Hematopoietic multipotent progenitor cell treated with erythropoietin and hydrocortisone succinate and interleukin-3 and kit ligand, for 4 days (in vitro differentiated cells): ENCODE measurements around the gene RNF121.
A peak's percentile ranks its signal among the peaks of the same experiment; 100 is the strongest.

Source experiments
- DNase-seq: peaks from one replicate; pipeline ENCODE4 v3.0.0-alpha.2; 2015

The RNF121 gene

DNA sequence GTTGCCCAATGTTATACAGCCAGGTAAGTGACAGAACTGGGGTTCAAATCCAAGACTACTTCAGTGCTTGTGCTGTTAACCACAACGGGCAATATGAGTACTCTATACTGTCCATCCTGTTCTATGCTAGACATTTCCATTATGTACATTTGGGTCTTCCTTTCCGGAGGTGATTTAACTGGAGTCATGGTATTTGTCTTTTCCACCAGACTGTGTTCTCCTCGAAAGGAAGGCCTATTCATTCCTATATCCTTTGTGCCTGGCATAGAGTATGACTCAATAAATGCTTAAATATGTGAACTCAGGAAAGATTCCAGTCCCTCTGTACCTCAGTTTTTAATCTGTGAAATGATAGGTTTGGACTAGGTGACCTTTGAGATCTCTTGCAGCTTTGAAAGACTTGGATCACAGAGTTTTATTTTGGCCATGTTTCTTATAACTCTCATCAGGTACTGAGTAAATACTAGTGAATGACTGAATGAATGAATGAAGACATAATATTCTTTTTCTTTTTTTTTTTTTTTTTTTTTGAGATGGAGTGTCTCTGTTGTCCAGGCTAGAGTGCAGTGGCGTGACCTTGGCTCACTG lies 6.6 kb downstream of the RNF121 start:
- no peak for DNase-seq

DNA sequence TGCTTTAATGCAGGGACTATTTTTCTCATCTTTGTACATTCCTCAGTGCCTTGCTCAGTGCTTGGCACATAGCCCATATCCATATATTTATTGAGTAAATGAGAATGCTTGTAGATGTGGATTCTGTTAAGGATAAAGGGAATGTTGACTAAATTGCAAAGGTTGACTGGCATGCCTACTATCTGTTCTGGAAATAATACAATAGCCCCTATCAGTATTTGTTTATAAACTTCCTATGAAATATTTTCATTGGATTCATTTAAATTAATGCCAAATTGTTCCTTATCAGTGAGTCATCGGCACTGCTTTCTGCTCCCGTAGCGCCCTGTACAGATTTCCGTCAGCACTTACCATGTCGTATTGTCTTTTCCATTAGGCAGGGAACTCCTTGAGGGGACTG lies 8.0 kb downstream of the RNF121 start:
- no peak for DNase-seq

DNA sequence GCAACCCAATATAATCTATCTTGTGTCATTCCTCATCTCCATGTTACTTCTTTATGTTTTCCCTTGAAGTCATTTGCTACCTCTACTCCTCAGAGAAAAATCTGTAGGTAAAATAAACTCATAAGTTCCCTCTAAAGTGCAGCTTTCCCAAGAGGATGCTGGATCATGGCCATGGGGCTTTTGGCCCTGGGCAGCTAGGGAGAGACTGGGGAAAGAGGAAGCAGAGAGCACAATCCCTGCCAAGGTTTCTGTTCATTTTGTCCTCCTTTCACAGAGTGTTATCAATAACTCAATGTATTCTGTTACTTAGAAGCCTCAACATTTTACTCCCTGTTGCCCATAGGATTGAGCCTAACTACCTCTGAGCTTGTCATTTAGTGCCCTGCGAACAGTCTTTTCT lies 9.0 kb downstream of the RNF121 start:
- DNase-seq: no peak

DNA sequence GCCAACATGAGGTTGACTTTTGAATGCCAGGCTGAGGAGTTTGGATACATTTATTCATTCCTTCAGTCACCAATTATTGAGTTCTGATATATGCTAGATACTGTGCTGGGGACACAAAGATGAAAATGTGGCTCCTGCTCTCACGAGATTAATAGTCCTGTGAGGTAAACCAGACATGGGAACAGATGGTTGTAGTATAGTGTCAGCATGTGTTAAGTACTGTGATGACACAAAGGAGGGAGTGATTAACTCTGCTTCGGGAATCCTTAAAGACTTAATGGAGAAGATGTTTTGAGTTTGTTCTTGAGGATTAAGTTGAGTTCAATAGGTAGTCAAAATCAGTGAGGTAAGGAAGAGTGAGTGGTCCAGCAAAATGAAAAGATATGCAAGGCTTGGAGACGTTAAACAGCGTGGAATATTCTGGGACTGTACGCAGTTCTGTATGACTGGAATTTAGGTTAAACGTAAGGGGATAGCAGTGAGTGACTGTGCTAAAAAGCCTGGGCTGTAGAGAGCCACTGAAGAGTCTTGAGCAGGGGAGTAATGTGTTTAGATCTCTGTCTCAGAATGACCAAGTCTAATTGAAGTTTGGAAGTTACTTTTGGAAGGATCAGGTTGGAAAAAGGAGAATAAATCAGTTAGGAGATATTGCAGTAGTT lies 11.8 kb downstream of the RNF121 start:
- DNase-seq: no peak

DNA sequence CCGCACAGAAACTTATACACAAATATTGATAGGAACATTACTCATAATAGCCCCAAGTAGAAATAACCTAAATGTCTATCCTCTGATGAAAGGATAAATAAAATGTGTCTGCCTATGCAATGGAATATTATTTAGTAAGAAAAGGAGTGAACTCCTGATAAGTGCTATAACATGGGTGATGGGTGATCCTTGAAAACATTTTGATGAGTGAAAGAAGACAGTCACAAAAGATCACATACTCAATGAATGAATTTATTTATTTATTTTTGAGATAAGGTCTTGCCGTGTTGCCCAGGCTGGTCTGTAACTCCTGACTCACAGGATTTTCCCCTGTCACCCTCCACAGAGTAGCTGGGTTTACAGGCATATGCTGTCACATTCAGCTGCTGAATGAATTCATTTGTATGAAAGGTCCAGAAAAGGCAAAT lies 17.3 kb downstream of the RNF121 start:
- no peak for DNase-seq

DNA sequence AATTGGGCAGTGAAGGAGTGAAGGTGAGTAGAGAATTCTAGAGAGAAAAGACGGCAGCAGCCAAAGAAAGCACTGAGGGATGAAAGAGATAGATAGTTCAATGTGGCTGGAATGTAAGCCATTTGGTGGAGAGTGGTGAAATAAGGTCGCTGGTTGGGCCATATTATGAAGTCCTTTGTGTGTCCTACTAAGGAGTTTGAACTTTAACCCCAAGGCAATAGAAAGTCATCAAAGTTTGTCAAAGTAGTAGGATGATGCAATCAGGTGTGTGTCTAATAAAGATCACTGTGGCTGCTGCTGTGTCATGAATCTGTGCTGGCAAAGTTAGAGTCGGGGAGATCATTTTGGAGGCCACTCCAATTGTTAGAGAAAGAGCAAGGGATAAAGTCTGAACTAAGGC lies 18.7 kb downstream of the RNF121 start:
- DNase-seq: no peak

DNA sequence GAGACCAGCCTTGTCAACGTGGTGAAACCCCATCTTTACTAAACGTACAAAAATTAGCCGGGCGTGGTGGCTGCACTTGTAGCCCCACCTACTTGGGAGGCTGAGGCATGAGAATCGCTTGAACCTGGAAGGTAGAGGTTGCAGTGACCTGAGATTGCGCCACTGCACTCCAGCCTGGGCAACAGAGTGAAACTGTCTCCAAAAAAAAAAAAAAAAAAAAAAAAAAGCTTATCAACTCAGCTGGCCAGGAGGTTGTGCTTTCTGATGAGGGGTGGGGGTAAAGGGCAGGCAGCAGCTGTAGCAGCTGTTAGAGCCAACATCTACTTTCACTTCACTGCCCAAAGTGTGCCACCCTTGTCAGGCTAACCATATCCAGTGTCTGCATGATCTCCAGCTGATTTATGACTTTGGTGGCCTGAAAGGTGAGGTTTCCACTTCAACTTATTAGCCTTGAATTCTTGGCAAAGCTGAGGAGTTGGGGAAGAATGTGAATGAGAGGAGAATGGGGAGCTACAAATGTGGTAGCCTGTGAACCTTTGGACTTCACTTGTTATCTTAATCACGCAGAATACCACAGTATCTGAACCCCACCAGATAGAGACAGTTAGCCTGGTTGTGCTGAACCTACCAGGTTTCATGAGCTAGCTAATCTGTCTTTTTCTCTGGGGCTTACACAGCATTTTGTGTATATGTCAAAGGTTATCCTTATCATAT lies 19.6 kb downstream of the RNF121 start:
- peak; percentile 94 for DNase-seq

DNA sequence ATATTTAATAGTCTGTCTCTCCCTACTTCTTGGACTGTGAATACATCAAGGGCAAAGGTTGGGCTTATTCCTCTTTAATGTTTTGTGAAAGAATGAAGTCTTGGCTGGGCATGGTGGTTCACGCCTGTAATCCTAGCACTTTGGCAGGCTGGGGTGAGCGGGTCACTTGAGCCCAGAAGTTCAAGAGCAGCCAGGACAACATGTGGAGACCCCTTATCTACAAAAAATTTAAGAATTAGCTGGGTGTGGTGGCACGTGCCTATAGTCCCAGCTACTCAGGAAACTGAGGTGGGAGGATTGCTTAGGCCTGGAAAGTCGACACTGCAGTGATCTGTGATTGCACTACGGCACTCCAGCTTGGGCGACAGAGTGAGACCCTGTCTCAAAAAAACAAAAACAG lies 20.2 kb downstream of the RNF121 start:
- DNase-seq: no peak

DNA sequence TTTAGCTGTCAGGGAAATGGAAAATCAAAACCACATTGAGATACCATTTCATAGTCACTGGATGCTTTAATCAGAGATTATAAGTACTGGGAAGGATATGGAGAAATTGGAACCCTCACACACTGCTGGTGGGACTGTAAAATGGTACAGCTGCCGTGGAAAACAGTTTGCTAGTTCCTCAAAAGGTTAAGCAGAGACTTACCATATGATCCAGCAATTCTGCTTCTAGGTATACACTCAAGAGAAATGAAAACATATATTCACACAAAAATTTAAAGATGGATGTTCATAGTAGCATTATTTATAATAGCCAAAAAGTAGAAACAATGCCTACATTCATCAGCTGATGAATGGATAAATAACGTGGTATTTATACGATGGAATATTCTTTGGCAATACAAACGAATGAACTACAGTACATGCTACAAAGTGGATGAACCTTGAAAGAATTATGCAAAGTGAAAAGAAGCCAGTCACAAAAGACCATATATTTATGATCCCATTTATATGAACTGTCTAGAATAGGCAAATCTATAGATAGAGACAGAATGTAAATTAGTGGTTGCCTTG lies 23.0 kb downstream of the RNF121 start:
- no peak for DNase-seq

DNA sequence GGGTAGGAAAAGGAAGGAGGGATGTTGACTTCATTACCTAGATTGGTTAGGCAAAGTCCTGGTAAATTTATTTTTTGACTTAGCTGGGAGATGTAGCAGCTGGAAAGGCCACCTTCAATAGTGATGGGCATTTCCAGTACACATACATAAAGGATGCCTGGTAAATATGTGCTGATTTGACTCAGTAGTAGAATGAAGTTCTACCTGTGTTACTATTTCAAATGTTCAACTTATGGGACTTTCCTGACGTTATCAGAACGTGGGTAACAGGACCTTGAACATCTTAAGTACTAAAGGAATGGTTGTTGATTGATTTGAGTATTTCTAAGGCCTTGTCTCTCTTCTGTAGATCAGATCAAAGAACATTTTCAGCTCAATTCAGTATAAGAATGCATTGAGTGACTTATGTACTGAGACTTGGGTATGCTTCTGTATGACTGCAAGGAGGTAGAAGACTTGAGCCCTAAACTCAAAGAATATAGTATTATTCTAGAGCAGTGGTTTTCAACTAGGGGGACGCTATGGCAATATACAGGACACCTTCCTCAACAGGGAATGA lies 27.1 kb downstream of the RNF121 start:
- DNase-seq: no peak

DNA sequence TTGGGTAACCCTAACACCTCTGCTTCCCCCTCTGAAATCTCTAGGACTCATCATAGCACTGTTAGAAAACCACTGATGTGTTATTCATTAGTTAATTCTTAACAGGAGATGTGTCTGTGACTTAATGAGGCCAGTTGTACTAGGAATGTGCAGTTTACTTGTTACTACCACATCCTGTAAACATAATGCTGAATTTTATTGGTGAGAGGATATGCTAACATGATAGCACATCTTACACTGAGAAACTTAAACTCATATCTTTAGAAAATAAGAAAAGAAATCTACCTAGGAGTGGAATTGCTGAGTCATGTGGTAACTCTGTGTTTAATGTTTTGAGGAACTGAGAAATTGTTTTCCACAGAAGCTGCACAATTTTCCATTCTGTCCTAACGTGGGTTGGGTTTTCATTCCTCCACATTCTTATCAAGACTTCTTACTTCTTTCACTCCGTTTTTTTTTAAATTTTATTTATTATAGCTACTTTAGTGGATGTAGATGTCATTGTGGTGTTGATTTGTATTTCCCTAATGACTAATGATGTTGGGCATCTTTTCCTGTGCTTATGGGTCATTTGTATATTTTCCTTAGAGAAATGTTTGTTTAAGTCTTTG lies 33.7 kb downstream of the RNF121 start:
- peak; percentile 65 for DNase-seq

DNA sequence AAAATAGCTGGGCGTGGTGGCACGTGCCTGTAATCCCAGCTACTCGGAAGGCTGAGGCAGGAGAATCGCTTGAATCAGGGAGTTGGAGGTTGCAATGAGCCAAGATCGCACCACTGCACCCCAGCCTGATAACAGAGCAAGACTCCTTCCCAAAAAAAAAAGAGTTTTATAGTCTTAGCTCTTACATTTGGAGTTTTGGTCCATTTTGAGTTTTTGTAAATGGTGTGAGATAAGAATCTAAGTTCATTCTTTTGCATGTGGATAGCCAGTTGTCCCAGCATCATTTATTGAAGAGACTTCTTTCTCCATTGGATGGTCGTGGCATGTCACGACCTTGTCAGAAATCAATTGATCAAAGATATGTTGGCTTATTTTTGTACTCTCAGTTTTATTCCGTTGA lies 34.6 kb downstream of the RNF121 start:
- DNase-seq: no peak

DNA sequence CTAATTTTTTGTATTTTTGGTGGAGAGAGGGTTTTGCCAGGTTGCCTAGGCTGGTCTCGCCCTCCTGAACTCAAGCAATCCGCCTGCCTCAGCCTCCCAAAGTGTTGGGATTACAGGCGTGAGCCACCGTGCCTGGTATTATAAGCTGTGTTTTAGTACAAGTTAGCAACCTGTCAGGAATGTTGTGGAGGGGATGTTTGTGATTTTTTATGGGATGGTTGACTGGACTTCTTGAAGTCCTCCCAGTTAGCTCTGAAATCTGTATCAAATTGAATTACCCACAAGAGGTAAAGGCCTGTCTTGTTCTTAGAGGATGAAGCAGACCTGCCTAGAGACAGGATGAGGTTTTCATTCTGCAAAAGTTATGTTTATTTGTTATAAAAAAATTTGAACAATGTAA lies 35.8 kb downstream of the RNF121 start:
- DNase-seq: no peak

DNA sequence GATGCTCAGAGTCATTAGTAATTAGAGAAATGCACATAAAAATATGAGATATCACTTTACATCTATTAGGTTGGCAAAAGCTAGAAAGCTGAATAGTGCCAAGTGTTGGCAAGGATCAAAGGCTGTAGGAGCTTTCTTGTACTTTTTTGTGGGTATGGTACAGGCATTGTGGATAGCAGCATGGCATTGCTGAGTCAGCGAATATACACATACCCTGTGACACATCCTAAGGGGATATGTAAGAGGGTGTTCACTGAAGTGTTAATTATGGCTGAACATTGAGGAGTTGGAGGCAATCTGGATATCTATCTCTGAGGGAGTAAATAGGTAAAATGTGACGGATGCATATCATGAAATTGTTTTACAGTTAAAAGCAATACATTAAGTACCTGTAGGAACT lies 42.8 kb downstream of the RNF121 start:
- DNase-seq: no peak

DNA sequence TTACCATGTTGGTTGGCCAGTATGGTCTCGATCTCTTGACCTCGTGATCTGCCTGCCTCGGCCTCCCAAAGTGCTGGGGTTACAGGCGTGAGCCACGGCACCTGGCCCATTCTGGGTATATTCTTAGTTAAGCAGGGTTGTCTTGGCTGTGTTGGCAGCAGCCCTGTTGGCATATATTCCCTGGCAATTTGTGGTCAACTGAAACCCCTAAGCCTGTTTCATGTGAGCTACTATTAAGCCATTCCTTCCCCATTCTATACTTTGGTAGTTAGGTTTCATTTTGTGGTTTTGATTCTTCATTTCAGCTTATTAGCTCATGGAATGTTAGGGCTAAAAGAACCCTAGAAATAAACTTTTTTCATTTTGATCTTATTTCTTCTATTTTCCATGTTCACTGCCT lies 47.7 kb downstream of the RNF121 start:
- DNase-seq: peak; percentile 17

DNA sequence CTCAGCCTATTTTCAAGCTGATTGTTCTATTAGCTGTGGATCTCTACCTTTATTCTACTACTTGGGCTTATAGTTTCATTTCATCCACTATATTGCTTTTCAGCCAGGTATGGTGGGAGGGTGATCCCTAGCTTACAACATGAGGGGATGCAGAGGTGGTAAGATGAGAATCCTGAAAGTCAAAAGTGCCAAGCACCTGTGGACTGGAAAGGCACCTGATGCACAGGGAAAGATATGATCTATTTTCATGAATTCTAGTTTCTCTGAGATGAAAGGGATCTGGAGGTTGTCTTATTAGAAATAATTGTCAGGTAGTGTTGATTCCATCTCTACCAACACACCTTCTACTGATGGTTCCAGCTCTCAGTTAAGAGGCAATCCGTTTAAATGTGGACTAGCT lies 48.2 kb downstream of the RNF121 start:
- no peak for DNase-seq

DNA sequence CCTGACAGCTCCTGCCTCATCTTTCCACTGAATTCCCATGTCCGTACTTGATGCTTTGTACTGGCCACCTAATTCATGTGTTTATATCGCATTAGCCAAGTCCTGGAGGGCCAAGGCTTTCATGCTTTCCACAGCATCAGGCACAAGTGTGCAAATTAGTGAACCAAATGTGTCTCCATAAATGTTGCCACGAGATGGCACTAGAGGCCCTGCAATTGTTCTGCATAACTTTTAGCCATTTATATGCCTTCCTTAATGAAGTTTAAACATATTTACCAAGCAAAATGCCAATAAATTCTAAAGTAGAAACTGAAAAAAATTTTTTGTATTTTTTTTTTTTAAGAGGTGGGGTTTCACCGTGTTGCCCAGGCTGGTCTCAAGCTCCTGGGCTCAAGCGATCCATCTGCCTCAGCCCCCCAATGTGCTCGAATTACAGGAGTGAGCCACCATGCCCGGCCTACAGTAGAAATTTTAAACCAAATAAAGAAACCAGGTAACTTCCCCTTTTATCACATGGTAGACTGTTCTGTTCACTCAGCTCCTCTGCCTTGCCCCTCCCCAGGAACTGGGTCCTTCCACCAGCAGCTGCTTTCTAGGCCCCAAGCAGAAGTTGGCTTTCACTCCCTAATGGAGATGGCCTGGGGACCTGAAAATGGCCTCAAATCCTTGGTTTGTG lies 49.0 kb downstream of the RNF121 start:
- peak; percentile 82 for DNase-seq

DNA sequence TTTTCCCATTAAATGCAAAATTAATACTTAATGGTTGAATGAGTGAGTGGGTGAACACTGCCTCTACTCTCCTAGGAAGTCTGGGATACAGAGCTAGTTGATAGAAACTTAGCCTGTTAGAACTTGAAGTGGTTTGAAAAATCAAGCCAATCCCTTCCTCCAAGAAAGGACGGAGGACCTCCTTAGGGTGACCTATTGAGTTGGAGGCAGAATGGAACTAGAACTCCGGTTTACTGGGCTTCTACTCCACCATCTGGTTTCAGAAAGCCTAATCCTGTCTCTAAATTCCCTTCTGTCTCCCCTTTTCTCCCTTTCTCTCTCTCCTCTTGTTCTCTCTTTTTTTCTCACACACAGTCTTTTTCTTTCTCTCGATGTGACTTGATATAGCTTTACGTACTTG lies 50.2 kb downstream of the RNF121 start:
- no peak for DNase-seq

DNA sequence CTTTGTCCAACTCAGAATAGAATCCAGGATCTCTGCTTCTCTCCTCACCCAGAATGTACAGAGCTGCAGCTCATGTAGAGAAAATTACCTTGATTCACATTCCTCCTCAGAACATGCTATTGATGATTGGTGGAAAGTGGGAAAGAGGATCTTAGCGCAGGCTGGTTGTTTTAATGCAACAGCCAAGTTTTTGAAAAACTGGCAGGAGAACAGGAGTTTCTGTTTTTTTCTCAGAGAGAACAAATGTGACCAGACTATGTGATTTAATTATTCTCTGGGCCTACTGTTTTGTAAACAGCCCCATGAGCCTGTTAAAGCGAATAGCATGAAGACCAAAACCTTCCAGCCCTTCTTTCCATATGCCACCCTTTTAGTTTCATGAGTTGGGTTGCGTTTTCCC lies 50.8 kb downstream of the RNF121 start:
- DNase-seq: no peak

DNA sequence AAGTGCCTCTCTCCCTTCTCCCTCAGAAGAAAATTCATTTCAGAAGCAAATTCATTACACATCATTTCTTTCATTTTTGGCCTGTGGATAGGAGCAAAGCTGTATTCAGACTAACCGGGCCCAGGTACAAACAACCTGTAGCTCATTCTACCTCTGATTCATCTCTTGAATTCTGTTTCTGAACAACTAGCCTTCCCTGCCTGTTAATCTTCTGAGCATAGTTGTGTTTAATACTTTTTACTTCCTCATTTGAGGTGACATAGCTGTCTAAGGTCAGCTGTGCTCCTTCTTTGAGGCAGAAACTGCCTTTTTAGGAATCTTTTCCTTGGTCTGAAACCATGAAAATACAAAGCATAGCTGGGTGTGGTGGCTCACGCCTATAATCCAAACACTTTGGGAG lies 57.3 kb downstream of the RNF121 start:
- peak; percentile 56 for DNase-seq

DNA sequence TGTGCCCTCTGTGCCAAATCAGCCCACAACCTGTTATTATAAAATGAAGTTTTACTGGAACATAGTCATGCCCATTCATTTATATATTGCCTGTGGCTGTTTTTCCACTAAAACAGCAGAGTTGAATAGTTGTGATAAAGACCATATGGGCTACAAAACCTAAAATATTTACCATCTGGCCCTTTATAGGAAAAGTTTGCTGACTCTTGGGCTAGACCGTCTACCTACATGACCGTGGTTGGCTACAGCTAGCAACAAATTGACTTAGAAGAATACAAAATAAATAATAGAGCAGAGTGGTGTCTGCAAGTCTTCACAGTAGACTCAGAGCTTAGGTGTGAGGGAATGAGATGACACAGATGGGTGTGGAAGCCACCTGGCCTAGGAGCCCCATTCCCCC lies 58.7 kb downstream of the RNF121 start:
- DNase-seq: no peak

DNA sequence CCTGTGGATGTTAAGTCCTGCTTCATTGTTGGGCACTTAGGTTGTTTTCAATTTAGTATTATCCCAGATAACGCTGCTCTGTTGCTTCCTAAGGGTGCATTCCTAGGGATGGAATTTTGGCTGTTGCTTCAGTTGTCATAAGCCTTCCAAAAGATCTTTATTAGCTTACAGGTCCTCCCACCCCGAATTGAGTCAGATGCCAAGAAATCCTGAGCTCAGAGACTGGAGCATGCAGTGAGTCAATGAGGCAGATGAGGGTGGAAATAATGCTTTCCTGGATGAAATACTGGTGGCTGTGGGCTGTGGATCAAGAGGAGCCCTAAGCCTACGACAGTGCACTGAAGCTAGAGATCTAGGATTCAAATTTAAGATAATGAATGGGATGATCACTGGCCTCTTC lies 59.2 kb downstream of the RNF121 start:
- DNase-seq: no peak

DNA sequence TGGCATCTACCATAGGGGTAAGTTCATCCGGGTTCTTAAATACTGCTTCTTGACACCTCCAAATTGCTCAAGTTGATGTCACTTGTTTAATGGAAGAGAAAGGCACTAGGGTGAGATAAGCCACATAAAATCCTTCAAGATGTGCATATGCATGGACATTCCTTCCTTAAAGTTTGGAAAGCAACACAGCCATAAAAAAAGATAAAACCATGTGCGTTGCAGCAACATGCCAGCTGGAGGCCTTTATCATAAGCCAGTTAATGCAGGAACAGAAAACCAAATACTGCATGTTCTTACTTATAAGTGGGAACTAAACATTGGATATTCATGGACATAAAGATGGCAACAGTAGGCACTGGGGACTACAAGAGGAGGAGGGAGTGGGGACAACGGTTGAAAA lies 61.9 kb downstream of the RNF121 start:
- no peak for DNase-seq
